ACC112 (cell line): ENCODE measurements around the gene SRGAP3.

Experiments used
- H2AFZ ChIP-seq: fragments of 200-600 bp; sonication (generic); one replicate; pipeline ENCODE4 v1.6.0; 2017; ENCODE audit warnings: antibody characterized with exemption, low read length; ENCODE audit not compliant: unreplicated experiment
- H3K27ac ChIP-seq: fragments of 200-600 bp; sonication (generic); 2 replicates; pipeline ENCODE4 v1.5.1; 2014; ENCODE audit warnings: low read depth, mild to moderate bottlenecking, antibody characterized with exemption, low read length, moderate library complexity
- H3K27me3 ChIP-seq: fragments of 200-600 bp; sonication (generic); 2 replicates; pipeline ENCODE4 v1.6.1; 2014; ENCODE audit warnings: mild to moderate bottlenecking, antibody characterized with exemption, low read length, moderate library complexity, mixed read lengths; ENCODE audit not compliant: insufficient read depth
- H3K36me3 ChIP-seq: fragments of 200-600 bp; sonication (generic); 2 replicates; pipeline ENCODE4 v1.6.1; 2016; ENCODE audit warnings: mild to moderate bottlenecking, antibody characterized with exemption, low read length, moderate library complexity, mixed read lengths; ENCODE audit not compliant: insufficient read depth
- H3K4me1 ChIP-seq: fragments of 200-600 bp; sonication (generic); one replicate; pipeline ENCODE4 v1.6.1; 2016; ENCODE audit warnings: low read length, mixed read lengths; ENCODE audit not compliant: insufficient read depth, unreplicated experiment, control insufficient read depth
- H3K4me3 ChIP-seq: fragments of 200-600 bp; sonication (generic); 2 replicates; pipeline ENCODE4 v1.5.1; 2014; ENCODE audit warnings: mild to moderate bottlenecking, low read depth, low read length
- H3K79me2 ChIP-seq: fragments of 200-600 bp; sonication (generic); one replicate; pipeline ENCODE4 v1.6.0; 2016; ENCODE audit warnings: low read length; ENCODE audit not compliant: control insufficient read depth, unreplicated experiment, insufficient read depth

The SRGAP3 gene

DNA sequence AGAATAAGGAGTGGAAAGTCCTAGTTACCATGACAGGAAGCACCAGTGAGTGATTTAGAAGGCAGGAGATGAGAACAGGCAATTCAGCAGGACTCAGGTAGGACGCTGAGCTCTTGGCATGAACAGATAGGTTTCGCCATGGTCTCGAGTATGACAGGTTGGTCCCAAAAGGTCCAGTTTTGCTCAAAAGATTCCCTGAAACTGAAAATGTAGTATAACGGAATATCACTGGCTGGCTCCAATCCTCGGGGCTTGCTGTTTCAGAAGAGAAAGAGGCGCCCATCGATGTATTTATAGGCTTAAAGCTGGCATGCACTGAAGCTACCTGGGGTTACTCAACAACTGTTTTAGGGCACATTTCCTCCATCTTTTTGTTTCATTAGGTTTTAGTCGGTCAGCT lies 59.2 kb downstream of the SRGAP3 start:
- Histone ChIP-seq H2AFZ (no peak overlapping the region), H3K27me3 (peaks cover 64% of the 10 kb centered on the region), H3K27ac (no peak overlapping the region), H3K36me3 (no peaks in the 10 kb centered on the region), H3K4me1 (no peaks in the 10 kb centered on the region), H3K4me3 (no peak overlapping the region), H3K79me2 (no peaks in the 10 kb centered on the region)

GRCh38 chr3:9188583-9188982 lies 60.9 kb downstream of the SRGAP3 start:
- no peaks in the 10 kb centered on the region for H3K36me3 ChIP-seq
- no peak overlapping the region for H3K27ac ChIP-seq
- peaks cover 62% of the 10 kb centered on the region for H3K27me3 ChIP-seq
- no peaks in the 10 kb centered on the region for H3K79me2 ChIP-seq
- no peaks in the 10 kb centered on the region for H3K4me1 ChIP-seq
- H2AFZ ChIP-seq = no peak overlapping the region
- no peak overlapping the region for H3K4me3 ChIP-seq

GRCh38 chr3:9185701-9186100 lies 63.7 kb downstream of the SRGAP3 start:
- Histone ChIP-seq H3K27ac (no peak overlapping the region), H3K4me1 (no peaks in the 10 kb centered on the region), H3K27me3 (peaks cover 50% of the 10 kb centered on the region), H3K36me3 (no peaks in the 10 kb centered on the region), H2AFZ (no peak overlapping the region), H3K4me3 (no peak overlapping the region), H3K79me2 (no peaks in the 10 kb centered on the region)

DNA sequence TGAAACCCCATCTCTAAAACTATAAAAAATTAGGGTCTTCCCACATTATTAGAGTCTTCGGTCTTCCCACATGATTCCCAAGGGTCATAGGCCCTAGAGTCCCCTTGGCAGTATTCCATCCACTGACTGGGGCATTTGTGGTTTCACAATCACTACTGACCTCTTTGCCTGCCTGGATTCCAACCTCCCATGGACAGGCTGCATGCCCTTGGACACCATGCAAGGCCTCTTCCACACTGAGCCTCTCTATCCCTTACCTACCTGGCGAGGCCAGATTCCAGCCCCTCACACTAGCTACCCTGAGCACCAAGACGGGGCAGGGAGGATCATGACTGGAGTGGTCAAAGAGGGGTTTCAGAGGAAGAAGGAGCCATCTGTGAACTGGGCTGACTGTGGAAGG lies 64.4 kb downstream of the SRGAP3 start:
- peaks cover 47% of the 10 kb centered on the region for H3K27me3 ChIP-seq
- no peak overlapping the region for H2AFZ ChIP-seq
- no peaks in the 10 kb centered on the region for H3K36me3 ChIP-seq
- no peak overlapping the region for H3K27ac ChIP-seq
- H3K4me3 ChIP-seq = no peak overlapping the region
- no peaks in the 10 kb centered on the region for H3K4me1 ChIP-seq
- no peaks in the 10 kb centered on the region for H3K79me2 ChIP-seq

DNA sequence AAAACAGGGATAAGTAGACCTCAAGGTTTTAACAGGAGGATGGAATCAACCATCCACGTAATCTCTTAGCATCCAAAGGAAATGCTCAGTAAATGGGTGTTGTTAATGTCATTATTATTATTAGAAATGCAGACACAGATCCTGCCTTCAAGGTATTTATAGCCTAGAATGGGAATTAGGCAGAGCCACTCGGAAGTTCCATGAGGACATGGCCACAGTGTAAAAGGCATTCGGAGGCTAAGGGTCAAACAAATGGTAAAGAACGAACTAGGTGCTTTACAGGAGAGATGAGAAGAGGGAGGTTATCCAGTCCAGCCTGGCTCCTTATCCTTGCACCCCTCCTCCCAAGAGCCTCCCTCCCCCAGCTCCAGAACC lies 65.0 kb downstream of the SRGAP3 start:
- Histone ChIP-seq H3K4me1 (no peaks in the 10 kb centered on the region), H3K27ac (no peak overlapping the region), H3K27me3 (peaks cover 41% of the 10 kb centered on the region), H2AFZ (no peak overlapping the region), H3K36me3 (no peaks in the 10 kb centered on the region), H3K4me3 (no peak overlapping the region), H3K79me2 (no peaks in the 10 kb centered on the region)

DNA sequence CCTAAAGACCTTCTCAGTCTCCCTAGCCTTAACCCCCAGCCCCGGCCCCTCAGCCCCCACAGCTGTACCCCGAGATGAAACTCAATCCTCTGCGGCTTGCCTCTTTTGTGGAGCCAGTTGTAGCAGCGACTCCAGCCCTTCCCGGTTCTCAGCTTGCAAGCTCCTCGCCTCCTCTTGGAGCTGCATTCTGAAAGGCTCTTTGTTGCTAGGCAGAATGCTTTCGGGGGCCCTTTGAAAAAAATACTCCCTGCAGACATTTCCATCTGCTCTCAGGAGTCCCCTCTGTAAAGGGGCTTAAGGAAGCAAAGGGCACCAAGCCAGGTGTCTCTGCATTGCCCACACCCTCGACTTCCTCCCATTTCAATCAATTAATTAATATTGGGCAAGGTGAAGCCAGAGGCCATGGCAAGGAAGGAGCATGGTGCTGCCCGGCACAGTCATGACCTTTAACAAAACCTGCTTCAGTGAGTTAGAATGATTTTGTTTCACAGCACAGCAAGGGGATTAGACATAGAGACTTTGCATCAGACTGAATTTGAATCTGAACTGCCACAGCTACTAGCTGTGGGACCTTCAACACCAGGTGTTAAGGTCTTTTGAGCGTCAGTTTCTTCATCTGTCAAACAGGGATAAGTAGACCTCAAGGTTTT lies 65.5 kb downstream of the SRGAP3 start:
- no peaks in the 10 kb centered on the region for H3K4me1 ChIP-seq
- peaks cover 35% of the 10 kb centered on the region for H3K27me3 ChIP-seq
- no peak overlapping the region for H2AFZ ChIP-seq
- H3K4me3 ChIP-seq = no peak overlapping the region
- no peaks in the 10 kb centered on the region for H3K79me2 ChIP-seq
- no peak overlapping the region for H3K27ac ChIP-seq
- H3K36me3 ChIP-seq = no peaks in the 10 kb centered on the region

DNA sequence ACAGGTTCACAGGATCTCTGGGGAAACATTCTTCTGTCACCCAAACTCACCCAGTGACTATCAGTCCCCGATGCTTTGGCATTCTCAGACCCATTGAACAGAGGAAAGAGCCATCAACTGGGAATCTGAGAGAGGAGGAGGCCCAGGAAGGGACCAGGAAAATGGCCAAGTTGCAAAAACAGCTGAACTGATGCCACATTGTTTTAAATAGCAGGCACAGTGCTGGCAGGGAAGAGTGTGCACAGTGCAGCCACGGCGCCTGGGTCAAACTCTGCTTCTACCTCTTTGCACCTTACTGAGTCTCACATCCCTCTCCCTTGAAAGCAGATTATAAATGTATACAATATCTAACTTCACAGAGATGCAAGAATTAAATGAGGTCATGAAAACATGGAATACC lies 66.4 kb downstream of the SRGAP3 start:
- Histone ChIP-seq H3K4me1 (no peaks in the 10 kb centered on the region), H3K4me3 (no peak overlapping the region), H3K27ac (no peak overlapping the region), H3K36me3 (no peaks in the 10 kb centered on the region), H3K79me2 (no peaks in the 10 kb centered on the region), H3K27me3 (peaks cover 26% of the 10 kb centered on the region), H2AFZ (no peak overlapping the region)

DNA sequence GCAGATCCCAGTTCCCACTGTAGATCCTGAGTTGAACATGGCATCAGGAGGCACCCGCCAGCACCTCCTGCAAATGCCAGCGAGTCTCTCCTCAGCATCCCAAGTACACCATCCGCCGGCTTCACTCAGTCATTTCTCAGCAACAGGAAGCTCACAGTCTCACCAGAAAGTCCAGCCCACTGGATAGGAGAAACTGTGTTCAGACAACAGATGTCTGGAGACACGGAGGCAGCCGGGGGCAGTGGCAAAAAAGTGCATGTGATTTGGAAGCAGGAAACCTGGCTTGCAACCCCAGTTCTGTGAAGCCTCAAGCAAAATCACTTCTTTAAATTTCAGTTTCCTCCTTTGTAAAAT lies 68.7 kb downstream of the SRGAP3 start:
- Histone ChIP-seq H3K4me3 (no peak overlapping the region), H3K27me3 (peaks cover 10% of the 10 kb centered on the region; the same call in 1 of the 2 replicates), H2AFZ (no peak overlapping the region), H3K79me2 (no peaks in the 10 kb centered on the region), H3K27ac (no peak overlapping the region), H3K4me1 (no peaks in the 10 kb centered on the region), H3K36me3 (no peaks in the 10 kb centered on the region)

GRCh38 chr3:9179826-9180763 lies 69.4 kb downstream of the SRGAP3 start:
- H3K4me3 ChIP-seq = no peak overlapping the region
- H3K4me1 ChIP-seq = no peaks in the 10 kb centered on the region
- H3K79me2 ChIP-seq = no peaks in the 10 kb centered on the region
- no peak overlapping the region for H3K27ac ChIP-seq
- H3K36me3 ChIP-seq = no peaks in the 10 kb centered on the region
- peaks cover 10% of the 10 kb centered on the region; the same call in 1 of the 2 replicates for H3K27me3 ChIP-seq
- H2AFZ ChIP-seq = no peak overlapping the region

GRCh38 chr3:9178697-9179096 lies 70.7 kb downstream of the SRGAP3 start:
- no peak overlapping the region for H3K27ac ChIP-seq
- no peaks in the 10 kb centered on the region for H3K79me2 ChIP-seq
- H3K27me3 ChIP-seq = 0 out of 2 replicates have a peak, but pooled peaks cover 4% of the 10 kb centered on the region
- no peaks in the 10 kb centered on the region for H3K4me1 ChIP-seq
- H3K36me3 ChIP-seq = no peaks in the 10 kb centered on the region
- no peak overlapping the region for H2AFZ ChIP-seq
- H3K4me3 ChIP-seq = no peak overlapping the region

DNA sequence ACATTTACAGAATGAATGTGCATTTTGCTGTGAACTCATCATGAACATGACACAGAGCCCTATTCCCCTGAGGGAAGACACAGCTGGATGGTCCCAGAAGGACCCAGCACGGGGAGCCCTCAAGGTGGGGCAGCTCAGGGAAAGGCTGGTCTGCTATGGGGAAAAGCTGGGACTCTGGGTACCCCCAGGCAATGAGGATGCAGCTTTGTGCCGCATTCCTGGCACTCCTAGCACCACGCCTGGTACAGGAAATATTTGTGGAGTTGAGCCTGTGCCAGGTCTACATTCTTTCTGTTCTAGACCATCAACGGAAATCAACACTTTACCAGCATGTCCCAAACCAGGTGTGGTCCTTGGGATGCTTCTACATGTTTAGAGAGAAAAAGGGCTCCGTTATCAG lies 74.0 kb downstream of the SRGAP3 start:
- H3K27ac ChIP-seq = no peak overlapping the region
- no peaks in the 10 kb centered on the region for H3K36me3 ChIP-seq
- H3K27me3 ChIP-seq = no peaks in the 10 kb centered on the region
- no peak overlapping the region for H2AFZ ChIP-seq
- H3K4me1 ChIP-seq = no peaks in the 10 kb centered on the region
- no peaks in the 10 kb centered on the region for H3K79me2 ChIP-seq
- no peak overlapping the region for H3K4me3 ChIP-seq
